ENCODE measurements around the gene CGB7.

- peak; percentile 22 for TF ChIP-seq CTCF (IDR thresholded peaks at IDR 0.05; ENCODE audit: insufficient read depth, low read depth, low read length)
- TF ChIP-seq EZH2 (IDR thresholded peaks at IDR 0.05; ENCODE audit: insufficient read depth, low read length): no peak
These were observed 16.2 kb upstream of the CGB7 start for GRCh38 chr19:49073514-49074378.

All from astrocyte (in vitro differentiated cells and primary cell).